Neural cell (in vitro differentiated cells): ENCODE results near the gene FNBP1.

Experiments
- CTCF ChIP-seq: fragments of 450-650 bp; IDR thresholded peaks from 2 replicates; pipeline ENCODE4 v1.5.1; 2014; ENCODE audit warnings: antibody characterized with exemption, mild to moderate bottlenecking, moderate library complexity; ENCODE audit not compliant: poor library complexity, severe bottlenecking
- EP300 ChIP-seq: fragments of 450-650 bp; conservative IDR thresholded peaks from 2 replicates; pipeline ENCODE4 v1.6.1; 2014; ENCODE audit warnings: antibody characterized with exemption, mild to moderate bottlenecking, moderate library complexity; ENCODE audit not compliant: poor library complexity, severe bottlenecking
- EZH2 ChIP-seq: fragments of 200-600, 300-800 bp; shearing (Covaris generic), sonication (generic); IDR thresholded peaks from 2 replicates; pipeline ENCODE4 v1.6.1; 2014; ENCODE audit warnings: antibody characterized with exemption, low read length, borderline replicate concordance, mild to moderate bottlenecking; ENCODE audit not compliant: insufficient read depth, poor library complexity, severe bottlenecking
- MXI1 ChIP-seq: fragments of 450-650 bp; conservative IDR thresholded peaks from 2 replicates; pipeline ENCODE4 v1.6.1; 2014; ENCODE audit warnings: antibody characterized with exemption, mild to moderate bottlenecking; ENCODE audit not compliant: poor library complexity, severe bottlenecking
- POLR2AphosphoS5 ChIP-seq: IDR thresholded peaks from 2 replicates; pipeline ENCODE4 v1.6.1; 2012
- TAF1 ChIP-seq: IDR thresholded peaks from 2 replicates; pipeline ENCODE4 v1.6.1; 2012; ENCODE audit warnings: low read depth

GRCh38 chr9:129962889-129963703 is 79.9 kb downstream of the FNBP1 start:
- TF ChIP-seq CTCF (no peak), EZH2 (no peak), MXI1 (no peak), TAF1 (no peak), POLR2AphosphoS5 (no peak), EP300 (no peak)
